OCI-M2 (cell line): ENCODE data around the gene MYG1.
"Not testable (repeated sequence)": the region's sequence is repeated elsewhere in the genome, so short reads cannot be mapped to it uniquely, and the experiment has no call there.

ENCODE experiments used
- DNase-seq: peaks from one replicate; lab custom pipeline; 2025; ENCODE audit not compliant: unreplicated experiment; lab: John Stamatoyannopoulos, UW

The MYG1 gene

DNA sequence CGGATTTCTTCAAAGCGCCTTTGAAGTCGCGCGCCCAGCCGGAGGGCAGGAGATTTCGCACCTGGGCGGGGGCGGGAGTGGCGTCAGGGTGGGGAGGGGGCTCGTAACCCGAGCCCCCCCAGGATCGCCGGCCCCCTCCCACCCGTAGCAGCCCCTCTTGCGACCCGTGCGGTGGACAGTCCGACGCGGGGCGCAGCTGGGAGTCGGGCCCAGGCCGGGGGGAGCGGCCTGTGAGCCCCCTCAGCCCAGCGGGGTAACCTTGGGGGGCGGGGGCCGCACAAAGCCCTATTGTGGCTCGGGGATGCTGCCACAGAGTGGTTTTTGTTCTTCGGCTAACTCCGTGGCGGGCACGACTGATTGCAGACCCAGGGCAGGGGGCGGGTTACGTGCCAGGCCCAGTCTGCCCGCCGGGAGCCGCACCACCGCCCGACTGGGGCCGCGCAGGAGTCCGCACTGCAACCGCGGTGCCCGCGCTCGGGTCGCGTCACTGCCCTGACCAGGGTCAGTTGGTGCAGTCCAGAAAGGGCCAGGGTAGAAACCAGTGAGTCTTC lies 26.1 kb downstream of the MYG1 start:
- DNase-seq = no peak

DNA sequence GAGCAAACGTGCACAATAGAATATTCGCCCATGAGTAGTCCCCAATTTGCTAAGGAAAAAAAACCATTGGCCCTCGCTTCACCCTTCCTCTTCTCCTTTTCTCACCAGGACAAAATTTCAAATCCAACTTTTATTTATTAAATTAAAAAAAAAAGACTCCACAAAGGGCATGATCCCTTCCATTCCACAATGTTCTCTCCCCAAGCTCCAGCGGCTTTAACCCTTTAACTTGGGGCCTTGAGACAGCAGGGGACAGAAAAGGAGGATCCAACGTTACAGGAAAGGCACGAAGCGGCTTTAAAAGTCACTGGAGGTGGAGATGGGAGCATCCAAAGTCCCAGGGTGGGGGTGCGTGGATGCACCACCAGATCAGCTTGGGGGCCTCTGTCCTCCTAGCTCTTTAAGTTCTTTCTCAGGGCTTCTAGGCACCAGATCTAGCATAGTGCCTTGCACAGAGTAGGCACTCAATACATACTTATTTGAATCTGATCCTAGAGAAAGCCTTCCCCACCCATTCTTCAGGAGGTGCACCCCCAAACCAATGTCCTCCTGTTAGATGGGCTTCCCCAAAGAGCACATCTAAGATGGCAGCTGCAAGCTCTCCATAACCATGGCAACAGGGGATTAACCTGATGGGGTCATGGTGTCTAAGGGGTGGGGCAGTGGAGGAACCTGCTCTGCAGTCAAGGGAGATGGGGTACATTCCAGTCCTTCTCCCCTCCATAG lies 27.1 kb downstream of the MYG1 start:
- DNase-seq = no peak

DNA sequence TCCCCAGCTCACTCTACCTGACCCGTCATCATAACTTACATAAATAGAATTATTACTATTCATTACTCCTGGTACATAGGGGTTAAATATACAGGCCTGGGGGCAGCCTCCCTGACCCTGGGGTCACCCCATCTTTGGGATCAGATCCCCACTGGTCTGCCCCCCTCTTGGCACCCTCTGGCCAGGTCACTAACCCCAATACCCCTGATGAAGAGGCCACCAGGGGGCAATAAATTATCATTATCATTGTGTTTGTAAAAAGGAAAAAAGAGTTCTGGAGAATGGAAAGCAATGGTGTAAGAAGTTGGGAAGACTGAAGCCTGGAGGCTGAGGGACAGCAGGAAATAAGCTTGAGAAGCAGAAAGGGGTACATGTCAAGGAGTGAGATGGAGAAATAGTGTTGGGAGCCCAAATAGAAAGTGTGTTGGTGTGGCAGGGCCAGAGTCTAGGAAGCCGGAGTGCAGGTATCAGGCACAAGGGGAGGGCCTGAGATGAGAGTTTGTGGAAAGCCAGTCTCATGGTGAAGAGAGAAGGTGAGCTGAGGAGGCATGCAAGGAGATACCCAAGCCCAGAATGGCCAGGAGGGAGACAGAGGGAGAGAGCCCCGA lies 28.0 kb downstream of the MYG1 start:
- no peak for DNase-seq

DNA sequence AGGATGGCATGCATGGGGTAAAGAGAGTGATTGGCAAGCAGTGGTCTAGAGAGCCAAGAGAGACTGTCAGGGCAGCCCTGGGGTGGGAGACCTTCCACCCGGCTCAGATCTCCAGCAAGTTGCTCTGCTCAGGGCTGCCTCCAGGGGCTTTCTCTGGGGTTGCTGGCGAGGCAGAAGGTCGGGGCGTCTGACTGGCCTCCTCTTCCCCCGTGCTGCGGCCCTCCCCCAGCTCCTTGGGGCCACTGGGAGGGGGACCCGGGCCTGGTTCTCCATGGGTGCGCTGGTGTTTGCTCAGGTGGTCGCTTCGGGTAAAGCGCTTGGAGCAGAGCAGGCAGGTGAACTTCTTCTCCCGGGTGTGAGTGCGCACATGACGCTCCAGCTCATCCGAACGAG lies 28.5 kb downstream of the MYG1 start:
- DNase-seq = no peak

DNA sequence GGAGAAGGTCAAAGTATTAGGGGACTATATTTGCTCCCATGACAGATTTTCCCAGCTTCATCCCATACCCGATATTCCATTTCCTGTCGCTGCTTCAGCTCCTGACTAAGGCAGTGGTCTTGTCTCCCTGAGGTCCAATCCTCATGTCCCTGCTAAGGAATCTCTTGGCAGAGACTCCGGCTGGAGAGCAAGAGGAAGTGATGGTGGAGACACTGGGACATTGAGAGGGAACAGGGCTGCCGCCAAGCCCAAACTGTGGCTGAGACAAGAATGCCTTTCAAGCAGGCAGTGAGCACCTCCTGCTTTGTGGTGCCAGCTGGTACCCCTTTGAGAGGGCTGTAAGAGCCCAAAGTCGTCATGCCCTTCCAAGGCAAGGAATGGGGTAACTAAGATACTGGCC lies 31.2 kb downstream of the MYG1 start:
- DNase-seq = no peak

DNA sequence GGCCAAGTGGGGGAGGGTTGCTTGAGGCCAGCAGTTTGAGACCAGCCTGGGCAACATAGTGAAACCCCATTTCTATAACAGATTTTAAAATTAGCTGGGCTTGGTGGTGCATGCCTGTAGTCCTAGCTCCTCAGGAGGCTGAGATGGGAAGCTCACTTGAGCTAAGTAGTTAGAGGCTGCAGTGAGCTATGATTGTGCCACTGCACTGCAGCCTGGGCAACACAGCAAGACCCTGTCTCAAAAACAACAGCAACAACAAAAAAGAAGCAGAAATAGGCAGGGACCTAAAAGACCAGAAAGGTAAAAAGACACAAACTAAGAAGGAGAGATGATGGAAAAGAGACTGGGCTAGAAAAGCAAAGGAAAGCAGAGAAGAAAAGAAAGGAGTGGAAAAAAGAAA lies 32.8 kb downstream of the MYG1 start:
- not testable (repeated sequence) for DNase-seq

DNA sequence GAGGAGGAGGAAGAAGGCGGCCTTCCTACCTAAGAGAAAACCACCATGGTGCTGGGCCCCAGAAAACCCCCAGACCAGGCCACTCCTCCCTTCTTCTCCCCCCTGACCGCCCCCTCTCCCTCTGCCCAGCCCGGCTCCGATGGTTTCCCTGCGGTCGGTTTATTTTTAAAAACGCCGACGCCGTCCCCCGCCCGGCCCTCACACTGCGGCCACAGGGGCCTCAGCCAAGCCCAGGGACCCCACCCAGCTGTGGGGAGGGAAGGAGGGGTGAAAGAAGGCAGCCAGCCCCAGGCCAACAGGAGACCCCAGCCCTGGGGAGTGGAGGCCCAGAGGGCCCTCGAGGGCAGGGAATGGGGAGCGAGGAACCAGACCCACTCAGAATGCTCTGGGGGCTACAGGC lies 33.2 kb downstream of the MYG1 start:
- no peak for DNase-seq

DNA sequence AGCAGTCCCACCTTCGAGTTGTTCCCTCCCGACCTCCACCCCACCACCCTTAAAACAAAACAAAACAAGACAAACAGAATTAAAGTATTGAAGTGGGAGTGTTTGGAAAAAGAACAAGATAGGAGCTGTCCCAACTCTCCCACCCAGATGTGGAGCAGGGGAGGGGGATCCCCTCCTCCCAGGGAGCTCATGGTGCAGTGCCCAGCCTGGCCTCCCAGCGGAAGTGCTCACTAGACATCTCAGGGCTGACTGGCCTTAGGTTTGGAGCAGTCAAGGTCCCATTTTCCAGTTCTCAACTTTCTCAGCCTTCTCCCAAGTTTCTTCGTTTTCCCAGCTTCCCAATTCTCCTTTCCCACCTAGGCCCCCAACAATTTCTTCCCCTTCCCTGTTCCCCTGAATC lies 33.8 kb downstream of the MYG1 start:
- no peak for DNase-seq

DNA sequence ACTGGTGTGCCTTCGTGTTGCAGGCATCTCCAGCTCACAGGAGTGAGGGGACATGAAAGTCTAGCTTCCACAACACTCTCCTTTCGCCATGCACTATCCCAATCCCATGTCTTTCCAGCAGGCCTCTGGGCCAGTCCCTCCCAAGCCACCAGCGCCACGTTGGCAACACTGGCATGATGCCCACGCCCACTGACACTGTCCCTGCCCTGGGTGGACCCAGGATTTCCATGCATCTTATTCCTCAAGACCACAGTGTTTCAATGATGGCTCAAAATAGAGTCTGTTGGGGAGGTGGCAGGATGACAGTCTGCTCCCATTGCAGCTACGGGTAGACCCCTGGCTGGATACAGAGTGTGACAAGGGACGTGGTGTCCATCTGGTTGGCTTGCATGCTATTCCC lies 34.4 kb downstream of the MYG1 start:
- DNase-seq = no peak

DNA sequence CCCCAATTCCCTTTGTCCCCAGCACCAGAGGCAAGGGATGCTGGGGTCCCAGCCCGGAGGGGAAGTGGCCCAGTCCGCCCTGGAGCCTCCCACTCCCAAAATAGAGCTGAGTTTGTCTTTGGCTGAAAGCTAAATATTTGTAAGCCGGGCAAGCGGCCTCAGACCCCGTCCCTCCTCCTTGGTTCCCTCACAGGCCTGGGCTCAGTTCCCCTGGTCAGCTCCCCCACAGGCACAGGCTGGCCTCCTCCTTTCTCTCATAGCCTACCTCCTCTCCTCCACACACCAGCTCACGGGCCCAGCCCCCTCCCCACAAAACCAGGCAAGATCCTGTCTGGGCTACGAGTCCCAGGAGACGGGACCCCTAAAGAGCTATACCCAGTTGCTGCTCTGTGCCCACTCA lies 35.3 kb downstream of the MYG1 start:
- no peak for DNase-seq

DNA sequence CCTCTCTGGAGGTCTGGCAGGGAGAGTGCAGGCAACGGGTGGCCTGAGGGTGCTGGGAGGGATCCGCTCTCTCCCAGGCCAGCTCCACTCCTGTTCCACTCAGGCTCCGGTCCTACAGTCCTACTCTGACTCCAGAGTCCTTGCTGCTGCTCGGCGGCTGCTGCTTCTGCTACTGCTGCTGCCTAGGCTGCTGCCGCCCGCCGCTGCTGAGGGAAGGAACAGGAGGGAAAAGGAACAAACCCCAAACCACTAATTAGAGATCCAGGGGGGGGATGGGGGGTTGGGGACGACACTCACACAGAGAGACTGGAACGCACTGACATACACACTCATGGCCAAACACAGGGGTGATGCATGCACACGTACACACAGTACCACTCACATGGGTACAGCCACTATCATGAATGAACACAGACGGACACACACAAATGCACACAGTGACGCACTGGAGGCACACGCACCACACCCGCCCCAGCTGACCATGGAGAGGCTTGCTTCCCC lies 36.7 kb downstream of the MYG1 start, which contains the start of gene SP7:
SP7 (minus strand) TSS at position 174 of the 501 bp plus-strand sequence. CDS start 708 bp downstream, outside the sequence.
- no peak for DNase-seq

DNA sequence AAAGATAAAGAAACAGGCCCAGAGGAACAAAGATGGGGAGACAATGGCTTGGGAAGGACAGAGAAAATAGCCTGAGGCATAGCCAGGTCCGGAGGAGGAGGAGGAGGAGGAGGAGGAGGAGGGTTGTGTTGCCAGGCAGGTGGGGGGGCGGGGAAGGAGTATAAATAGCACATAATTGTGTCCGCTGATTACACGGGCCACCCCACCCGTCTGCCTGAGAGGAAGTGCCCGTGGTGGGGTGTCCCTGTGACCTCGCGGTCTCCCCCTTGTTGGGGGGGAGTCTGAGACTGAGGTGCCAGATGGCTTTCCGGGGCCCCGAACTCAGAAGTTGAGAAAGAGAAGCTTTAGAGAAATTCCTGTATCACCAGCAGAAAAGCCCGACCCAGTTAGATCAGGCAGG lies 38.5 kb downstream of the MYG1 start:
- no peak for DNase-seq

DNA sequence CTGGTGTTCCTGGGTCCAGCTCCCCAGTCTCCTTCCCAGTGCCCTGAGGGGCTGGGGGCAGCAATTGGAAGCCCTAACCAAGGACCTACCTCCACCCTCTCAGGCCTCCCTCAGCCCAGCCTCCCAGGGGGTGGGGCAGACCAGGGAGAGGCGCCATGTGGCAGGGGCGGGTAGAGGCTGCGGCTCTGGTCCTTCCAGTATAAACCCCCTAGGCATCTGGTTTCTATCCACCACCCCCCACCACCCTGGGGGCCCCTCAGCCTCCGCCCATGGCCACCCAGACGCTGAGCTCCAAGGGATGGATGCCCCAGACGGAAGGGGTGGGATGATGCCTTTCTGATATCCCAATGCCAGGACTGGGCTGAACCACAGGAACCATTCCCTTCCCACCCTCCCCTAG lies 39.4 kb downstream of the MYG1 start:
- DNase-seq = no peak

DNA sequence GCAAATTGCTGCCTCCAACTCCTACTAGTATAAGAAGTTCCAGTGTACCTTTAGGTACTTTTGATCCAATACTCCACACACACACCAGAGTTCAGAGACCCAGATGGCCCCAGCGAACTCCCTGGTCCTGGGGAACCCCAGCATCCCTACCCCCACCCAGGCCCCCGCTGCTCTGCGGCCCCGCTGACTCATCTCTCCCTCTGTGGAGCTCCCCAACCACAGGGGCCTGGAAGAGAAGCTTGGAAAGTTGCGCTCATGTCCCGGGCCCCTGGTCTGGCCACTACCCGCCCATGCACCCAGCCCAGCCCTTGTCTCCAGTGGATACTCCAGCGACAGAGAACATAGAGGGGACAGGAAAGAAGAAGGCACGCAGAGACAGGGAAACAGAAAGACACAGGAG lies 40.9 kb downstream of the MYG1 start:
- DNase-seq = no peak

DNA sequence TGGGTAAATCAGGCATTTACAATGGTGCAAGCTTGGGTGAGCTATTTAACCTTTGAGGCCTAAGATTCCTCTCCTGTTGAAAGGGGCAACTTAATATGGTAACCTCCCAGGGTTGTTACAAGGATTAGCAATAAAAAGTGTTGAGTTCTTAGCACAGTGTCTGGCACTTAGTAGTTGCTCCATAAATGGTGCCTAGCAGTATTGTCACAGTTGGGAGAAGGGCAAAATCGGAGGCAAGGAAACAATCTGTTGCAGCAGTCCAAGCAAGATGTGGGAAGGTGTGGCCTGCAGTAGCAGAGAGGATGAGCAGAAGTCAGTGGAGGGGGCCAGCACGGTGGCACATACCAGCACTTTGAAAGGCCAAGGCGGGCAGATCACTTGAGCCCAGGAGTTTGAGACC lies 44.0 kb downstream of the MYG1 start:
- no peak for DNase-seq

DNA sequence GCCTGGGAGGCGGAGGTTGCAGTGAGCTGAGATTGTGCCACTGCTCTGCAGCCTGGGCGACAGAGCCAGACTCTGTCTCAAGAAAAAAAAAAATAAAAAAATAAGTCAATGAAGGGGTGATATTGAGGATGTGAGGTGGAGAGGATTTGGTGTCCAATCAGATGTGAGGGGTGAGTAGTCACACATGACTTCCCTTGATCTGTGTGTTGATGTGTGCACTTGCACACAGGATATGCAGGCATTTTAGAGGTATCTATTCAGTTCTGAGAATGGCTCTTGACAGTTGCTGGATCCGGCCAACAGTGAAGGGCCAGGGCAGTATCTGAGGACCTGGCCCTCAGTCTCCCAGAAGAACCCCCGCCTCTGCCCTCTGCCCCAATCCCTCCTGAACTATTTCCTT lies 44.5 kb downstream of the MYG1 start:
- no peak for DNase-seq

DNA sequence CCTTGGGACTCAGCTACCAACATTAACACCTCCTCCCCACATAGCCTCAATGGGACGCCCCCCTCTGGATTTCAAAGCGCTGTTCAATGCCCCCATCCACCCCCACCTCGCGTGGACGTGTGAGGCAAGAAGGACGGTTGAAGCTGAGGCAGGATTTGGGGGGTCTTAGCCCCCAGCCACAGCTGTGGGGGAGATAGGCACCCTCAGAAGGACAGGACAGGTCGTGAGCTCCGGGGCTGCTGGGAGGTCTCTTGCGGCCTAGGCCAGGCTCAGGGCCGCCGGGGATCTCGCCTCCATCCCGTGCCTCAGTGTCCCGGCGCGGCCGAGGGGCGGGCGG lies 45.0 kb downstream of the MYG1 start:
- no peak for DNase-seq

DNA sequence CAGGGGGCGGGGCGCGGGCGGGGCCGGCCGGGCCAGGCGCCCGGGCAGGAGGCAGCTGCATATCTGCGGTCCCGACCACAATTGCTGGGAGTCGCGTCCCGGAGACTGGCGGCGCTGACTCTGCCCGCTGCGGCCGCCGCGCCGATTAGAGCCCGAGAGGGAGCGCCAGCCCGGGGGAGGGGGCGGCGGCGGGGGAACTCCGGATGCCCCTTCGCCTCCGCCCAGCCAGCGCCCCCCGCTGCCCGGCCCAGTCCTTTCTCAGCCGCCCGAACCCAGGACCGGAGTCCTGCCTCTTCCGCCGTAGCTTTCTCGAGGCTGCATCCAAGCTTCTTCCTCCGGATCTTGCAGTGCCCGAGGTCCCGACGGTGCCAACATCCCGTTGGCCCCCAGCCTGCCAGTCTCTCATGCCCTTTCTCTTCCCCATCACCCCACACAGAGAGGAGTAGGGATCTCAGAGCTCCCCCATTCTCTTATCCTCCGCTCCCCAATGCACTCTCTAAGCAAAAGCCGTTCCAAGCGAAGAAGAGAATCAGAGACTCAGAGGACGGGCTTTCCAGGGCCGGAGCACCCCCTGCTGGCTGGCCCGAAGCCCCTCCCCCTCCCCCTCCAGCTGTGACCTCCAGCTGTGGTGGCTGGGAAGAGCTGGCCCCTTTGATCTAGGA lies 45.5 kb downstream of the MYG1 start:
- peak; percentile 37 for DNase-seq

DNA sequence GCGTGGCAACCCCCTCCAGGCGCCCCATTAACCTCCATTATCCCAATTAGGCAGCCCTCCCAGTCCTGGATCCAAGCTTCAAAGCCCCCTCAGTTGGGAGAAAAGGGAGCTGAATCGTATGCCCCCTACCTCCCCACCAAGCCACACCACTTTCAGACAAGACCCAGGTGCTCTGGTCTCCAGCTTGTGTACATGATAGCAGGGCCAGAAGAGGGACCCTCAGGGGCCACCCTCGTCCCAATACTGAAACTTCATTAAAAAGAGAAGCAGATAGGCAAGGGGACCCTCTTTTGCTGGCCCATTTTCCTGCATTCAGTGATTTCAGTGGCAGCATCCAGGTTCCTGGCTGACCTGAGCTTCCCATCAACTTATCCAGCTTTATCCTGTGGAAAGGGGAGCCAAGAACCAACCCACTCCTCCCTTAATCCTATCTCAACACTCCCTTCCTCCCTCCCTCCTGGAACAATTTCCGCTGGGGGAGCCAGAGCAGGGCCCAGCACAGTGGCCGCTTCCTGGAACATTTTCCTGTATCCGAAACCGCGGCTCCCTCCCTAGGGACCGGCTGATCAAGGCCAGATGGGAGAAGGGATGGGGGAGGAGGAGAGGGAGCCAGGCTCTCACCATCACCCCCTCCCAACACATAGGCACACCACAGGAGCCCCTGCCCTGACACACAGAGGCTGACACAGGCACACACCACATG lies 46.1 kb downstream of the MYG1 start:
- DNase-seq = no peak

DNA sequence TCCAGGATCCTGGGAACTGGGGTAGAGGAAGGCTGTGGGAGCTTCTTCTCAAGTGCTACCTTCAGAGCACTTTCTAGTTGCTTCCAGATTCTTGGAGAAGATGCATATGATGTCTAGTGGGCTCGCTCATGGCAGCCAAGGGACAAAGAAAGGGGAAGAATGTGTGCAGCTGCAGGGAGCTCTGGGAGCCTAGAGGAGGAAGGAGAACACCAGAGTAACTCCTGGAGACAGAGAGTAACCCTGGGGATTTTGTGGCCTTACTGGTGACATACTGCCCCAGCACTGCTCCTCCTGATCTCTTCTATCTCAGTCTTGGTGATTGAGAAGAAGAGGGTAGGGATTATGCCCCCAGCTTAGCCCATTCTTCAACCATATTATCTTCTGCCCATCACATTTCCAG lies 47.0 kb downstream of the MYG1 start:
- DNase-seq = no peak

DNA sequence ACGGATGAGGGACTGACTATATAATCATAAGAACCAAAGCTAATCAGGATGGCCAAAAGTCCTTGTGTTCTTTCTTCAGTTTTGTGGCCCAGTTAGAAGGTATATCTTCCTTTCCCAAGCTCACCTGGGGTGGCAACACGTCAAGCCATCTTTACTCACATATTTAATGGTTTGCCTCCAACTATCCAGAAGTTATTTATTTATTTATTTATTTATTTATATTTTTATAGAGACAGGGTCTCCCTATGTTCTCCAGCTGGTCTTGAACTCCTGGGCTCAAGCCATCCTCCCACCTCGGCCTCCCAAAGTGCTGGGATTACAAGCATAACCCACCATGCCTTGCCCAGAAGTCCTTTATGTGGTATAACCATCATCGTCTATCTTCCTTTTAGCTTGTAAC lies 48.4 kb downstream of the MYG1 start:
- DNase-seq = no peak
